Activated CD4-positive, alpha-beta T cell treated with anti-CD3 and anti-CD28 coated beads, Interleukin-2, Interleukin-4, amounts not matched to agents 100 ng/mL and 50 ng/mL, durations not matched to agents 16 hours and 8 hours (primary cell): ENCODE measurements around the gene KCTD10.
"Not testable (repeated sequence)": the region's sequence is repeated elsewhere in the genome, so short reads cannot be mapped to it uniquely, and the experiment has no call there.

Experiments used
- DNase-seq: peaks from one replicate; pipeline ENCODE4 v3.0.0-alpha.2; 2020; ENCODE audit warnings: low spot score

KCTD10 gene

GRCh38 chr12:109421355-109422087 is 55.6 kb downstream of the KCTD10 start:
- DNase-seq = no peak

- no peak for DNase-seq
These were observed 58.1 kb downstream of the KCTD10 start for GRCh38 chr12:109418848-109419480.

GRCh38 chr12:109406147-109406546 is 71.0 kb downstream of the KCTD10 start:
- DNase-seq = not testable (repeated sequence)

DNA sequence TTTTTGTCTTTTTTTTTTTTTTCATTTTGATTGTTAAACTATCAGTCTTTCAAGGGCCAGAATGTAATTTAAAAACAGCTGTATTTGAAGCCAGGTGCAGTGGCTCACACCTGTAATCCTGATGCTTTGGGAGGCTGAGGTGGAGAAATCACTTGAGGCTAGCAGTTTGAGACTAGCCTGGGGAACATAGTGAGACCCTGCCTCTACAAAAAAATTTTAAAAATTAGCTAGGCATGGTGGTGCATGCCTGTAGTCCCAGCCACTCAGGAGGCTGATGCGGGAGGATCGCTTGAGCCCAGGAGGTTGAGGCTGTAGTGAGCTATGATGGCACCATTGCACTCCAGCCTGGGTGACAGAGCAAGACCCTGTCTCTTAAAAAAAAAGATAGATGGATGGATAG is 72.3 kb downstream of the KCTD10 start:
- not testable (repeated sequence) for DNase-seq
